HG03097 (cell line): Measurements from ENCODE around the gene CMBL.
A peak's percentile ranks its signal among the peaks of the same experiment; 100 is the strongest.

Experiments used
- ATAC-seq: cut with Tn5 transposase; IDR thresholded peaks from one replicate; pipeline ENCODE4 v1.9.1; 2021; ENCODE audit not compliant: unreplicated experiment, low FRiP score

CMBL gene

GRCh38 chr5:10334831-10335230, 27.1 kb upstream of the CMBL start:
- ATAC-seq = no peak

- no peak for ATAC-seq
These were observed 25.7 kb upstream of the CMBL start for GRCh38 chr5:10333154-10334006.

GRCh38 chr5:10332301-10332700, 24.6 kb upstream of the CMBL start:
- ATAC-seq = no peak

GRCh38 chr5:10331341-10331796, 23.7 kb upstream of the CMBL start:
- no peak for ATAC-seq

- no peak for ATAC-seq
These were observed 23.0 kb upstream of the CMBL start for GRCh38 chr5:10330511-10331230.

- no peak for ATAC-seq
These were observed 22.2 kb upstream of the CMBL start for GRCh38 chr5:10329820-10330481.

- ATAC-seq = no peak
These were observed 21.7 kb upstream of the CMBL start for GRCh38 chr5:10329446-10329819.

GRCh38 chr5:10328323-10328722, 20.6 kb upstream of the CMBL start:
- no peak for ATAC-seq

GRCh38 chr5:10324518-10325370, 17.0 kb upstream of the CMBL start:
- no peak for ATAC-seq

- no peak for ATAC-seq
These were observed 16.1 kb upstream of the CMBL start for GRCh38 chr5:10323588-10324488.

- no peak for ATAC-seq
These were observed 14.2 kb upstream of the CMBL start for GRCh38 chr5:10321882-10322281.

- no peak for ATAC-seq
These were observed 13.1 kb upstream of the CMBL start for GRCh38 chr5:10320793-10321192.

GRCh38 chr5:10319202-10319851, 11.6 kb upstream of the CMBL start:
- no peak for ATAC-seq

GRCh38 chr5:10317825-10318682, 10.4 kb upstream of the CMBL start:
- ATAC-seq = peak; percentile 75

- ATAC-seq = no peak
These were observed 8.3 kb upstream of the CMBL start for GRCh38 chr5:10315824-10316509.

- ATAC-seq = no peak
These were observed 7.5 kb upstream of the CMBL start for GRCh38 chr5:10315201-10315600.

GRCh38 chr5:10311595-10312425, 4.1 kb upstream of the CMBL start:
- ATAC-seq = no peak
